ENCODE measurements around the gene ERBB4.

ERBB4 gene

GRCh38 chr2:212538305-212539071 is at the start of gene ERBB4:
Gene ERBB4, minus strand, starts transcription at chr2:212538802. Its CDS starts 272 bp downstream, at chr2:212538530.
- no peak for DNase-seq

DNA sequence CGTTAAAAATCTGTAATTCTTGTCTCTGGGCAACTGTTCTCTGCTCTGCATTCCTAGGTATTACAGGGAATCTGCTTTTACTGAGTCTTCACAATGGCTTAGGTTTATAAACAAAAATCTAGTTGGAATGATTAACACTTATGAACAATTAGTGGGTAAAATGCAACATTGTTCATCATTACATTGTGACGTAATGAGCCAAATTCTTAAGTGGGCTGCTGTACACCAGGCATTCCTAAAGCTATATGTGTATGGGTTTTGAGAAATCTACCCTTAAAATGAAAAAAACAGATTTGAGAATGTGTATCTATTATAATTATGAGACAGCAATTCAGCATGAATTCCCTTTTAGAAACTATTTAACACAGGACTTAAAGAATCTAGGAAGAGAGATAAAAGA is 41.5 kb upstream of the ERBB4 start:
- DNase-seq, result no peak

- no peak for DNase-seq
These were observed 17.7 kb upstream of the ERBB4 start for GRCh38 chr2:212556296-212556695.

DNA sequence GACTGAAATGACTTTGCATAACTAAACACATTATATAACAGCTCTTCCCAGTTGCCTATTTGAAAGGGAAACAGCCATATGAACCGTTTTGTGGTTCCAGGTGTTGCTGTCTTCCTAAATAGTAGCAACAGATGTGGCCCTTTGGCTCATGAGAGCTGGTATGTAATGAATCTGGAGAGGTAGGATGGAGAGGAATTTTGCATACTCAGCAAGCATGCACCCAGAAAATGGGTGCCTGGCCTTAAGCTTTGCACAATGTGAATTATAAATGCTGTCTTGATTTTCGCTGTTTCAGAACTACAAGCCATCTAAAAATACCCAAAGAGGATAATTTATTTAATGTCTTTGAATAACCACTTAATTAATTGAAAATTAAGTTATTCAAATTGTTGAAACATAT is 15.6 kb upstream of the ERBB4 start:
- DNase-seq, result no peak

- DNase-seq, result no peak
These were observed 11.3 kb upstream of the ERBB4 start for GRCh38 chr2:212549941-212550340.

DNA sequence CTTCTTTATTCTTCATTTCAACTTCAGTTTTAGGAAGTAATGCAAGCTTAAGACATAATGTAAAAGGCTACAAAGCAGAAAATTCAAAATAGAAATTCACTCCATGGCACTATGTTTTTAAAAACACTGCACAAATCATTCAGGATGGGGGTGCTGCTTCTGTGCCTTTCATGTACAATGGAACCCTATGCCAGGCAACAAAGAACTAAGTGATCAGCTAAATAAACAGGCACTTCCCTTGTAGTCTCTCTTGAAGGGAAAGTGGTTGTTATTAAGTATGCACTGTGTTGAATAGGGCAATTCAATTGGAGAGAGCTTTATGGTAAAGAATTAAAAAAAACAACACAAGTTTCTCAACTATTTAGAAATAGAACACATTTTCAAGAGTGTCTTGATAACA is 10.9 kb upstream of the ERBB4 start:
- DNase-seq, result no peak

GRCh38 chr2:212548455-212548819 is 9.8 kb upstream of the ERBB4 start:
- no peak for DNase-seq

DNA sequence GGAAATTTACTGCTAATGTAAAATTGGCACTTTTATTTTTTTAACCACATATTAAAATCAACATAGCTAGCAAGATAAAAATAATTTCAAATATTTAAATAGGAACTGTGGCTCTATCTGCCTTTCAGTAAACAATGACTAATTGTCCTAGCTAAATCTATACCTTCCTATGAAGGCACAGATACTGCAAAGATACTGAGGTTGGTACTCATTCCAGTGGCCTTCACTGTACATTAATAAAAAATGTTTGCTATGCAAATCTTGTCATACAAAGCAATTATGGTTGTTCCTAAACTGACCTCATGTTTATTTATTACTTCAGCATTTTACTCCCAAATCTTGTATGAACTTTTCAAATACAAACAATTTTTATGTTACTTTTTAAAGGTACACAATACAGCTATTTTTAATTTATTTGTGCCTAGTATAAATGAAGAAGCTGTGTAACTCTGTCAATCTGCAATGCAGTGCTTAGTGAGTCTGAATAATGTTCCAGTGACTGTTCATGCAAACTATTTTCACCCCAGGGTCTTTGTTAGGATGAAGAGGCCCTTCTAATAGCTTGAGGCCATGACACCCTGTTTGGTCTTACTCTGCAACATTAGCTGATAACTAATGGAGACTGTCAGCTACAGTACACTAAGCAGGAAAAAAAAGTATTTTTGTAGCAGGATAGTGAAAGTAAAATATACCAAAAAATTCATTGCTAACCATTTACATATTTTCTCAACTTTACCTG is 9.3 kb upstream of the ERBB4 start:
- DNase-seq, result no peak

DNA sequence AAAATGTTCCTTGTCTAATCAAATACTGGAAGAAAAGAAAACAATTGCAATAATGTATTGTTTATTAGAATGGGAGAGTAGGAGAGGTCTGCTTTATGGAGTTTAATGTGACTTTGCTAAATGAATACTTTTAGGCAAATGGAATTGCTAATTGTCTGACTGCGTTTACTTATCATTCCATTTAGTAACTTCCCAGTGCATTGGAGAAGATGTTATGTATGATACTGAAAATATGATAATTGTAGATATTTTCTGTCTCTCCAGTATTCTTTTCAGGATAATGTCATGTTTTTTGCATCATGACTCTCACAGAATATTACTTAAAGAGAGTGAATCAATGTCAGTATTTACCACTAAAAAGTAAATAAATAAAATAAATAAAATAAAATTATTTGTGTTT is 8.1 kb upstream of the ERBB4 start:
- DNase-seq, result no peak

GRCh38 chr2:212540341-212540740 is 1.7 kb upstream of the ERBB4 start:
- DNase-seq, result no peak

- DNase-seq, result no peak
These were observed 674 bp upstream of the ERBB4 start for GRCh38 chr2:212539072-212539880.

DNA sequence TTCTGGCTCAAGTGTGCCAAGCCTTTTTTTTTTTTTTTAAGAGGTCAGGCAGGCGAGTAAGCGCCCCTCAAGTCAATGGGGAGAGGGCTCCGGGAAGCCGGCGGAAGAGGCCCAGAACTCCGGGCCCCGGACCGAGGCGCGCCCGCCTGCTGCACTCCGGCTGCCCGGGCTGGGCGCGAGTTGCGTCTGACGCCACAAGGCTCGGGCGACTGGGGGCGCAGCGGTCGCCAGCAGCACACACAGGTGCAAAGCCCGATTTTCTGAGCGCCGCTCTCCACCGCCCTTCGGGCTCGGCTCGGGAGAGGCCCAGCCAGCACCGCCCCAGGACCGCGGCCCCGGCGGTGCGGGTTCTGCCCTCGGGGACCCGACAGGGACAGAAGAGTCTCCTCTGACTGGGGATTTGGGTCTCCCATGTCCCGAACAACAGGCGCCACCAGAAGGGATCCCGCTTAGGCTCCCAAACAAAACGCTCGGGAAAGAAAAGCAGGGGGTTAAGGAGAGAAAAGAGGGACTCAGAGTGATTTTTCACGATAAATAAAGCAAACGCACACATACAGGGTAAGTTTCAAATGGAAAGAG is 787 bp downstream of the ERBB4 start:
- no peak for DNase-seq

DNA sequence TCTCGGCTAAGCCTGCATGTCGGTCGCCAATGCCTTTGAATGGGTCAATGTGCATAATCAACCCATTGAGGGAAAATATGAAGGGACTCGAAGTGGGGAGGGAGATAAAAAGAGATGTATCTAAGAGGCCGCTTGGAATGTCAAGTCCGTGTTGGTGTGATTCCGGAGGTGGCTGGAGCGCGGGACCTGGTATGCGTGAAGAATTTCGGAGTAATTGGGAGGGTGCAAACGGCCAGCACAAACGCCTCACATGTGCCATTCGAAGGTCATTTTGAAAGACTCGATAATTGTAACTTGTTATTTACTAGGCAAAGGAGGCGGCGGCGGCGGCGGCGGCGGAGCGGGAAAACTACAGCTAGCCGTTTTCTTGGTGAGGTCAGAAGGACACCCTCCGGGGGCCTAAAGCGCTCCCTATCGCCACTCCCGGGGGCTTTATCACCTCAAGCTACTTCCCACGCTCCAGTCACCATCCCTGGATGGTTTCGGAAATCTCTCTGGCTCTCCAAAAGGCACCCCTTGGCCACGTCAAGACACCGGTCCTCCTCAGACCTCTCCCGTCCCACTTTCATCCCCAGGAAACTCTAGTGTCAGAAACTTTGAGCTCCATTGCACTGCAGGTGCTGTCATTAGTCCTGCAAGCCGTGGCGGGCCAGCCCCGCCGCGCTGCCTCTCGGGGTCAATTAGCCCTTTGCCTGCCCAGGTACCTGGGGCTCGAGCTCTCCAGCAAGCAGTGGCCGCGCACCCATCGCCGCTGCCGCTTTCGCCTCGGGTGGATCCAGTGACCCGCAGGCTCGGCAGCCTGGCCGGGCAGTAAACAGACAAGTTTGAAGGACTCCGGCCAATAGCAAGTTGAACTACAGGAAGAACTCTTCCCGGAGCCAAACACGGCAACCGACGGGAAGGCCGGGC is 1.5 kb downstream of the ERBB4 start:
- DNase-seq, result no peak

- no peak for DNase-seq
These were observed 2.4 kb downstream of the ERBB4 start for GRCh38 chr2:212535996-212536816.

- no peak for DNase-seq
These were observed 4.3 kb downstream of the ERBB4 start for GRCh38 chr2:212534336-212534735.

DNA sequence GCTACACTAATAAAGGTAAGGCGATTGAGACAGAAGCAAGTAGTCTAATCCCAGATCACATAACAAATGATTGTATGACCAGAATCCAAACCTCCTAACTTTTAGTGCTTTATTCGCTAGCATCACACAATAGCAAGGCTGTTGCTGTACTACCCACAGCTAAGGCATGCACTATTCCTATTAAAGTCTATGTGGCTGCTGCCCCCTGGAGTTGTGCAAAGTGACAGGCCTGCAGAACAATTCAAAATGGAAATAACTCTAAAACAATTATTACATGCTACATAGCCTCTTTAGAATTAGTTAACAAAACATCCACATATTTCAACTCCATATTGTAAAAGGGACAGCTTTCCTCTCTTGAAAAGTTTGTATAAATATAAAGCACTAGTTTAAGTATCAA is 6.0 kb downstream of the ERBB4 start:
- DNase-seq, result no peak

- DNase-seq, result no peak
These were observed 6.5 kb downstream of the ERBB4 start for GRCh38 chr2:212532087-212532486.

GRCh38 chr2:212531499-212531898 is 7.1 kb downstream of the ERBB4 start:
- DNase-seq, result no peak

DNA sequence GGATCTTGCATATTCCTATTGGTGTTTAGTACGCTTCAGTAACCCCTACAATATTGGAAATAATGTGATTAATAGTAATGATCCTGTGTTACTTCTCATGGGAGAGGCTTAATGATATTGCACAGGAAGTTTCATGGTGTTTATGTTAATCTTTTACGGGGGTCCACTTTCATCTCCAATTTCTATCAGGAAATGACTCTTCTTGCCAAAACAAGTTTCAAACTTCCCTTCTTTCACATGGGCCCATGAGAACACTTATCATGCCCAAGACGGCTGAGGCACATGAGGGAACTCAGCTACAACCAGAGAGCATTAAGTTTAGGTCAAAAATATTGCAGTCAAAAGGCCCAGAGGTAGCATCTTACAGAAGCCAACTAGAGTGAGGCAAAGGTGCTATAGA is 7.6 kb downstream of the ERBB4 start:
- no peak for DNase-seq

DNA sequence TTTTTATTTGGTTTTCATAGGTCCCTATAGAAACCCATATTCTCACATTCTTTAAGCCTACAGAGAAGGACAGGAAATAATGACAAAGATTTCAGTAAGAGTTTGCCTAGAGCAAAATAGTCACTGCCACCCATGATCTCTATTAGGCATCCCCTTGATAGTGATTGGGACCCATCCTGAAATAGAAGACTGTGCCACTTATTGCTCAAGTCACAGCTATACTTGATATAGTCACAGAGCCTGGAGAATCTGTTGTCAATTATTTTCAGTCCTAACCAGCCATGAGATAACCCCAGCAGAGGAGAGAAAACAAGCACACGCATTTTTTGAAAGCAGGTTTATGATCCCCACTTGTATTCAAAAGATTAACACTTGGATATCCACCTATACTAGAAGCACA is 8.2 kb downstream of the ERBB4 start:
- no peak for DNase-seq

- no peak for DNase-seq
These were observed 10.3 kb downstream of the ERBB4 start for GRCh38 chr2:212528106-212528856.
